OCI-LY3 (cell line): ENCODE results near the gene ADAMTS14.

Source experiments
- EZH2phosphoT487 ChIP-seq: fragments of 200-600 bp; shearing (Covaris generic); IDR thresholded peaks from 2 replicates; pipeline ENCODE4 v1.6.1; 2018; ENCODE audit warnings: antibody characterized with exemption, mixed run types, low read depth
- TF ChIP-seq, protein P1 (sequence below): fragments of 200-600, 300-600 bp; sonication (generic); IDR thresholded peaks from 2 replicates; pipeline ENCODE4 v1.5.1; 2014; ENCODE audit warnings: antibody characterized with exemption, low read length, low read depth

DNA sequence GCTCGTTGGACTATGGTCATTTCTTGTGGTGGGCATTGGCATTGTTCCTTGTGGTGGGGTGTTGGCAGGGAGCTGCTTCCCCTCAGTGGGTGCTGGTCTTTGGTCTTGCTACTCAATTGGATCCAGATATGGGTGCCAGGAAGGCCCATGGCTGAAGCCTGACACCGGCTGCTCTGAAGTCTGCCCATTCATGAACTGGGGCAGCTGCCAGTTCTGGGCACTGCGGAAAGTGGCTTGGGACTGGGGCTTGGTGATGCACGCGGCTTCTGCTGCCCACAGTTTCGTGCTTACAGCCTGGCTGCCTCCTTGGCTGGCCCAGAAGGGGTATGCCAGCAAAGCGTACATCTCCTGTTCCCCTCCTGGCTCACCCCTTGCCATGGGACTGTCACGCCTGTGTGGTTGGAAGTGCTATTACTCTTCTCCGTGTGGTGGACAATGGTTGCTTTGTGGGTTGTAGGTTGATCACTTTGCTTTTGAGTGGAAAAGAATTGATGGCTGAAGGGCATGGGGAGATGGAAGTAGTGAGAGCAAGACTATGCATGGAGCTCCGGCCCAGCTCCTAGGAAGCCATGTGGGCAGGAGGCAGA, 54.7 kb downstream of the ADAMTS14 start:
- TF ChIP-seq, protein P1, sequence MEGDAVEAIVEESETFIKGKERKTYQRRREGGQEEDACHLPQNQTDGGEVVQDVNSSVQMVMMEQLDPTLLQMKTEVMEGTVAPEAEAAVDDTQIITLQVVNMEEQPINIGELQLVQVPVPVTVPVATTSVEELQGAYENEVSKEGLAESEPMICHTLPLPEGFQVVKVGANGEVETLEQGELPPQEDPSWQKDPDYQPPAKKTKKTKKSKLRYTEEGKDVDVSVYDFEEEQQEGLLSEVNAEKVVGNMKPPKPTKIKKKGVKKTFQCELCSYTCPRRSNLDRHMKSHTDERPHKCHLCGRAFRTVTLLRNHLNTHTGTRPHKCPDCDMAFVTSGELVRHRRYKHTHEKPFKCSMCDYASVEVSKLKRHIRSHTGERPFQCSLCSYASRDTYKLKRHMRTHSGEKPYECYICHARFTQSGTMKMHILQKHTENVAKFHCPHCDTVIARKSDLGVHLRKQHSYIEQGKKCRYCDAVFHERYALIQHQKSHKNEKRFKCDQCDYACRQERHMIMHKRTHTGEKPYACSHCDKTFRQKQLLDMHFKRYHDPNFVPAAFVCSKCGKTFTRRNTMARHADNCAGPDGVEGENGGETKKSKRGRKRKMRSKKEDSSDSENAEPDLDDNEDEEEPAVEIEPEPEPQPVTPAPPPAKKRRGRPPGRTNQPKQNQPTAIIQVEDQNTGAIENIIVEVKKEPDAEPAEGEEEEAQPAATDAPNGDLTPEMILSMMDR, result no peak
- TF ChIP-seq EZH2phosphoT487, result no peak
